Trophoblast cell (in vitro differentiated cells and primary cell): ENCODE results near the gene MMD2.
A peak's percentile ranks its signal among the peaks of the same experiment; 100 is the strongest.
"Not testable (repeated sequence)": the region's sequence is repeated elsewhere in the genome, so short reads cannot be mapped to it uniquely, and the experiment has no call there.

Experiments used
- DNase-seq, 2 donors: peaks; one replicate each; pipeline ENCODE4 v3.0.0-alpha.2; 2016
- H2AFZ ChIP-seq: 2 replicates; pipeline ENCODE4 v1.6.1; 2013; ENCODE audit warnings: low read length, moderate library complexity, mild to moderate bottlenecking; ENCODE audit not compliant: insufficient read depth, poor library complexity
- H2AK5ac ChIP-seq: 2 replicates; pipeline ENCODE4 v1.6.1; 2013; ENCODE audit warnings: mild to moderate bottlenecking, low read length
- H2BK120ac ChIP-seq: 2 replicates; pipeline ENCODE4 v1.6.1; 2013; ENCODE audit warnings: low read length, mild to moderate bottlenecking, moderate library complexity; ENCODE audit not compliant: insufficient read depth, poor library complexity
- H2BK12ac ChIP-seq: 2 replicates; pipeline ENCODE4 v1.6.1; 2013; ENCODE audit warnings: mild to moderate bottlenecking, low read length, moderate library complexity
- H2BK5ac ChIP-seq: 2 replicates; pipeline ENCODE4 v1.6.1; 2013; ENCODE audit warnings: low read length, low read depth, moderate library complexity, mild to moderate bottlenecking; ENCODE audit not compliant: poor library complexity
- H3K14ac ChIP-seq: 2 replicates; pipeline ENCODE4 v1.6.1; 2013; ENCODE audit warnings: mild to moderate bottlenecking, low read length
- H3K18ac ChIP-seq: 2 replicates; pipeline ENCODE4 v1.6.1; 2013; ENCODE audit warnings: mild to moderate bottlenecking, low read length
- H3K23ac ChIP-seq: 2 replicates; pipeline ENCODE4 v1.6.1; 2013; ENCODE audit warnings: low read length
- H3K27ac ChIP-seq: 2 replicates; pipeline ENCODE4 v1.5.1; 2013; ENCODE audit warnings: low read depth, mild to moderate bottlenecking, inconsistent platforms, low read length, moderate library complexity
- H3K27me3 ChIP-seq: 2 replicates; pipeline ENCODE4 v1.6.1; 2013; ENCODE audit warnings: inconsistent platforms, mild to moderate bottlenecking, low read length, moderate library complexity; ENCODE audit not compliant: insufficient read depth
- H3K36me3 ChIP-seq, 2 experiments: 1 replicate in 1 of 2; 2 replicates in 1 of 2; pipeline ENCODE4 v1.6.1; 2013; ENCODE audit warnings: low read length in 2 of 2, mild to moderate bottlenecking in 2 of 2, moderate library complexity in 1 of 2; ENCODE audit not compliant: insufficient read depth in 2 of 2, control insufficient read depth in 1 of 2
- H3K4ac ChIP-seq: 2 replicates; pipeline ENCODE4 v1.6.1; 2013; ENCODE audit warnings: low read depth, mild to moderate bottlenecking, low read length, moderate library complexity
- H3K4me1 ChIP-seq, 2 experiments: 1 replicate in 1 of 2; 2 replicates in 1 of 2; pipeline ENCODE4 v1.6.1; 2013; ENCODE audit warnings: low read length in 2 of 2, mild to moderate bottlenecking in 2 of 2, moderate library complexity in 1 of 2; ENCODE audit not compliant: insufficient read depth in 2 of 2, control insufficient read depth in 1 of 2
- H3K4me2 ChIP-seq: 2 replicates; pipeline ENCODE4 v1.6.1; 2013; ENCODE audit warnings: inconsistent platforms, mild to moderate bottlenecking, low read length, moderate library complexity
- H3K4me3 ChIP-seq: 2 replicates; pipeline ENCODE4 v1.5.1; 2013; ENCODE audit warnings: mild to moderate bottlenecking, low read depth, low read length, inconsistent platforms
- H3K79me1 ChIP-seq: one replicate; pipeline ENCODE4 v1.6.1; 2013; ENCODE audit warnings: low read length
- H3K79me2 ChIP-seq: 2 replicates; pipeline ENCODE4 v1.6.1; 2013; ENCODE audit warnings: low read length, mild to moderate bottlenecking; ENCODE audit not compliant: control insufficient read depth, insufficient read depth, poor library complexity
- H3K9ac ChIP-seq: 2 replicates; pipeline ENCODE4 v1.6.1; 2013; ENCODE audit warnings: mild to moderate bottlenecking, low read length
- H3K9me3 ChIP-seq: 2 replicates; pipeline ENCODE4 v1.6.1; 2013; ENCODE audit warnings: low read depth, mild to moderate bottlenecking, control low read depth, inconsistent platforms, low read length; ENCODE audit not compliant: insufficient read depth
- H4K12ac ChIP-seq: 2 replicates; pipeline ENCODE4 v1.6.1; 2013; ENCODE audit warnings: low read depth, mild to moderate bottlenecking, low read length, moderate library complexity
- H4K8ac ChIP-seq: 2 replicates; pipeline ENCODE4 v1.6.1; 2013; ENCODE audit warnings: low read depth, mild to moderate bottlenecking, low read length, moderate library complexity
- H4K91ac ChIP-seq: one replicate; pipeline ENCODE4 v1.6.1; 2013; ENCODE audit warnings: low read depth, mild to moderate bottlenecking, low read length, moderate library complexity
- WGBS: extraction: QIAGEN DNeasy Blood & Tissue Kit; methylation state at CpG from one replicate; pipeline ENCODE4 v1.1.7; 2013; ENCODE audit warnings: missing lambda C conversion rate; ENCODE audit not compliant: insufficient read length, insufficient coverage; ENCODE audit errors: extremely low coverage; 5-methylcytosine and 5-hydroxymethylcytosine counted together

The MMD2 gene

GRCh38 chr7:4975626-4976025 is 16.6 kb upstream of the MMD2 start:
- H3K9ac ChIP-seq, H3K23ac ChIP-seq, H3K79me1 ChIP-seq, H4K12ac ChIP-seq, H2BK12ac ChIP-seq, H4K8ac ChIP-seq, H3K18ac ChIP-seq, H3K4me2 ChIP-seq, H3K4me1 ChIP-seq, DNase-seq, H3K79me2 ChIP-seq, H2BK120ac ChIP-seq, H3K27me3 ChIP-seq, H3K27ac ChIP-seq, H3K4me3 ChIP-seq, H3K9me3 ChIP-seq, H3K14ac ChIP-seq, H2BK5ac ChIP-seq, H4K91ac ChIP-seq, H2AFZ ChIP-seq, H2AK5ac ChIP-seq, H3K4ac ChIP-seq: not testable (repeated sequence)
- no CpG with 5 or more reads among the region's 13 CpGs for WGBS
- H3K36me3 ChIP-seq = peaks cover 11 to 17% of the 10 kb centered on the region in 2 experiments

- Histone ChIP-seq H3K4ac (peak overlapping the region; percentile 73), H3K9me3 (no peaks in the 10 kb centered on the region), H4K91ac (peak overlapping the region; percentile 63), H2BK120ac (peak overlapping the region; percentile 36), H3K4me2 (peak overlapping the region; percentile 88), H3K18ac (peak overlapping the region; percentile 96), H3K4me1 (no peaks in the 10 kb centered on the region), H3K27ac (peak overlapping the region; percentile 70), H2BK5ac (peak overlapping the region; percentile 74), H3K79me1 (peaks cover 5% of the 10 kb centered on the region), H4K12ac (peak overlapping the region; percentile 27), H2AK5ac (no peak overlapping the region), H3K4me3 (peak overlapping the region; percentile 96), H2AFZ (peak overlapping the region; percentile 86), H3K27me3 (no peaks in the 10 kb centered on the region), H3K14ac (peak overlapping the region; percentile 98), H3K36me3 (peaks cover 11 to 15% of the 10 kb centered on the region in 2 experiments), H3K79me2 (peaks cover 8% of the 10 kb centered on the region), H2BK12ac (no peak overlapping the region), H4K8ac (peak overlapping the region; percentile 97), H3K9ac (peak overlapping the region; percentile 83), H3K23ac (no peak overlapping the region)
- DNase-seq = peak; percentile 91 to 98
- no CpG with 5 or more reads among the region's 41 CpGs for WGBS
These were observed 14.8 kb upstream of the MMD2 start for GRCh38 chr7:4973728-4974198.

- not testable (repeated sequence) for H3K9me3 ChIP-seq, H2BK120ac ChIP-seq, H2AFZ ChIP-seq, H4K91ac ChIP-seq, H3K4me1 ChIP-seq, H3K27ac ChIP-seq, H3K4me2 ChIP-seq, H3K9ac ChIP-seq, H2BK12ac ChIP-seq, H3K18ac ChIP-seq, H3K23ac ChIP-seq, H3K4ac ChIP-seq, H3K79me1 ChIP-seq, H4K12ac ChIP-seq, H3K27me3 ChIP-seq, H3K14ac ChIP-seq, H3K4me3 ChIP-seq, H3K36me3 ChIP-seq, H4K8ac ChIP-seq, DNase-seq, H2AK5ac ChIP-seq, H3K79me2 ChIP-seq, H2BK5ac ChIP-seq
- no CpG with 5 or more reads among the region's 10 CpGs for WGBS
These were observed 13.5 kb upstream of the MMD2 start for GRCh38 chr7:4972446-4972845.

GRCh38 chr7:4965295-4966022 is 6.5 kb upstream of the MMD2 start:
- Histone ChIP-seq H3K36me3 (no peaks in the 10 kb centered on the region), H4K8ac (no peak overlapping the region), H3K79me1 (no peaks in the 10 kb centered on the region), H3K9ac (no peak overlapping the region), H3K18ac (no peak overlapping the region), H3K4ac (no peak overlapping the region), H2AK5ac (no peak overlapping the region), H2BK120ac (no peak overlapping the region), H3K27ac (no peak overlapping the region), H3K79me2 (no peaks in the 10 kb centered on the region), H3K4me2 (no peak overlapping the region), H3K9me3 (no peaks in the 10 kb centered on the region), H4K12ac (no peak overlapping the region), H2BK12ac (no peak overlapping the region), H2BK5ac (no peak overlapping the region), H3K27me3 (no peaks in the 10 kb centered on the region), H3K23ac (no peak overlapping the region), H3K14ac (no peak overlapping the region), H4K91ac (no peak overlapping the region), H3K4me1 (no peaks in the 10 kb centered on the region), H3K4me3 (no peak overlapping the region), H2AFZ (no peak overlapping the region)
- no CpG with 5 or more reads among the region's 11 CpGs for WGBS
- DNase-seq = no peak
